HS-5 (cell line): ENCODE data around the gene SLC38A2.

Experiments
- DNase-seq: peaks from one replicate; pipeline ENCODE4 v3.0.0-alpha.2; 2012; ENCODE audit warnings: low read depth

SLC38A2 gene

GRCh38 chr12:46374310-46374709 lies 1.7 kb upstream of the SLC38A2 start:
- DNase-seq = no peak

GRCh38 chr12:46373301-46374296 lies 1.0 kb upstream of the SLC38A2 start:
- DNase-seq = no peak

- DNase-seq = no peak
Measured at GRCh38 chr12:46371718-46372543, 642 bp downstream of the SLC38A2 start.

- DNase-seq = no peak
Measured at GRCh38 chr12:46370792-46371717, 1.5 kb downstream of the SLC38A2 start.

GRCh38 chr12:46370380-46370734 lies 2.2 kb downstream of the SLC38A2 start:
- no peak for DNase-seq

DNA sequence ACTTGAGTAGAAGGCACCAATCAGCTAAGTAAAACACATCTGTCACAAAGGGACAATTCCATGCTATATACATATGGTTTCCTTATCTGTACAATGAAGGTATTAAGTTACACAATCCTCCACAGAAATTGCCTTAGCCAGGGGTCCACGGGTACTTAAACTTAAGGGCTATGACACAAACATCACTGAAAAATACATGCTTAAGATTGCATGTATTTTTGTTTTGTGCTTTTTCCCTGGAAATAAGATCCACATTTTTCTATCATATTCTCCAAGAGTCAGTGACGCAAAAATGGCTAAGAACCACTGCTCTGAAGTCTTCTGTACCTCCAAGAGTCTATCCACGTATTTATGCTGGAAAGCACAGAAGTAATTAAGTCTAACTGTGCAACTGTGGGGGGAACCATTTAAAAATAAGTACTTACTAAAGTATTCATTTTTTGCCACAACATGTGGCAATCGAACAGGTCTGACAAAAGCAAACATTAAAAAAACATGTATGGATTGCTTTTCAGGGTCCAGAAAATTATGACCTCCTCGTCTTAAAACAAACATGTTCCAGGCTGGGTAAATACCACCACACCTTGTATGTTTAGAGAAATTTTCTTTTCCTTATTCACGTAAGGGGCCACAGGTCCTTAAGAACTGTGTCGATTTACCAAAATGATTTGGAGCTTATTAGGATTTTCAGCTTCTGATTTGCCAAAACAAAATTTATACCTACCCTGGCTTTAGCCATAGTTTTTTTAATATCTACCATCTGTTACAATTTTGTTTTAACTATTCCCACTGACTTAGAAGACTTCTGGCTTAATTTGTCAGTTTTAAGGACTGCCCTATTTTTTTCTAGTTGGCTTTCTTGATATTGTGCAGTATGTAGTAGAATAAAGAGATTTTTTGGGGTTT lies 2.8 kb downstream of the SLC38A2 start:
- no peak for DNase-seq

DNA sequence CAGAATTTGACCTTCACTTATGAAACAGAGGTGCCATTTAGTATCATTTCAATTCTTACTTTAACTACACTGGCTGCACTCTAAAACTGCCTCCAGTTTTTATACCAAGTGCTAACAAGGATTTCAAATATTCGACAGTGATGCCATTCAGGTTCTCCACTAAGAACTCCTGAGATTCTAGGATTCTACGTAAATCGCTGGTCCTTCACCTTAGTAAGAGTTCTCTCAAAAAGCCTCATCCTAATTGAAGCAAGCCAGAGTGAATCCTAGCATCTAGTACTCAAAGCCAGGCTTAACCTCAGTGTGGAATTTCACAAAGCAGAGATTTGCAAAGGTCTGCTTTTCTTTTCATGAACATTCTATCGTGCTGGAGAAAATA lies 3.5 kb downstream of the SLC38A2 start:
- no peak for DNase-seq

DNA sequence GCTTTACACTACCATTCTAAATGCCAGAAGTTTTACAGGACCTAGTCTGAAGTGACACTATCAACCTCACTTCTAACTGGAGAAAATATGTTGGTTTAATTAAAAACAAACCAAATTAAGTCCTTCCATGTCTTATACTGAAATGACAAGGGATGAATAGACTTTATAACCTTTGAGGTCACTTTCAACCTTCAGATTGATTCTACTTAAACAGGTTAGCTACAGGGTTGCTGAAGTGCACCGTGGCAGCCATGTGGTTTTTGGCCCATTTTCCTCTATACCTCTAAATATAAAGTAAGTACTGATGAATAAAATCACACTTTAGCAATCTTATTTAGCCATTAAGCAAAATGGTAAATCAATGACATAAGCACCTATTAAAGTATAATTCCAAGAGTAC lies 3.9 kb downstream of the SLC38A2 start:
- no peak for DNase-seq

DNA sequence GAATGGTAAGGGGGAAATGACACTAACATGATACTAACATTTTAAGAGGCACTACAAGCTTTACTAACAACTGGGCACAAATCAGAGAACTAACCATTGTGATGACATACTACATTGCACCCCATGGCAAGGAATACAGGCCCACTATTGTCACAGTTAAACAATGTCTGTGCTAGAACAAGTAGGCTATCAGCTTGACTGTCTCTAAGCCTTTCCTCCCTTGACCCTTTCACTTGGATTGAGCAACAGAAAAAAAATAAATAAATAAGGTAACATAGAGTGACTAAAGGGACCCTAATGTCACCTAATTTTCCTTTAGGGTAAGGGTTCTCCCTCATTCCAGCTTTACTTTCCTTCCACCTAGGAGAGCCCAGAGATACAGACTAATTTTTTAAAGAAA lies 4.4 kb downstream of the SLC38A2 start:
- DNase-seq = no peak

- no peak for DNase-seq
Measured at GRCh38 chr12:46367351-46368029, 5.1 kb downstream of the SLC38A2 start.

GRCh38 chr12:46366771-46367170 lies 5.8 kb downstream of the SLC38A2 start:
- no peak for DNase-seq

DNA sequence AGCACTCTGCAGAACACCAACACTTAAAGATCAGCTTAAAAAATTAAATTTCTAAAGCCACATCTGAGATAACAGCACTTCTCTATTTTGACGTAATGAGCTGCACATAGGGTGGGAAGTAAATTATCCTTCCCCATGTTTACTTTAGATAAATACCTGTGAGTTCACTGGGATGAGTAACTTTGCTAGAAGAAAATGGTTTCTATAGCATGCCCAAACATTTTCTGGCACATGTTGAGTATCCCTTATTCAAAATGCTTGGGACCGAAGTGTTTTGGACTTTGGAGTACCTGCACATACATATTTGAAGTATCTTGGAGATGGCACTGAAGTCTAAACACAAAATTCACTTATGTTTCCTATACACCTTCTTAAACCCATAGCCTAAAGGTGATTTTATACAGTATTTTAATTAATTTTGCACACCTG lies 6.6 kb downstream of the SLC38A2 start:
- DNase-seq = no peak

DNA sequence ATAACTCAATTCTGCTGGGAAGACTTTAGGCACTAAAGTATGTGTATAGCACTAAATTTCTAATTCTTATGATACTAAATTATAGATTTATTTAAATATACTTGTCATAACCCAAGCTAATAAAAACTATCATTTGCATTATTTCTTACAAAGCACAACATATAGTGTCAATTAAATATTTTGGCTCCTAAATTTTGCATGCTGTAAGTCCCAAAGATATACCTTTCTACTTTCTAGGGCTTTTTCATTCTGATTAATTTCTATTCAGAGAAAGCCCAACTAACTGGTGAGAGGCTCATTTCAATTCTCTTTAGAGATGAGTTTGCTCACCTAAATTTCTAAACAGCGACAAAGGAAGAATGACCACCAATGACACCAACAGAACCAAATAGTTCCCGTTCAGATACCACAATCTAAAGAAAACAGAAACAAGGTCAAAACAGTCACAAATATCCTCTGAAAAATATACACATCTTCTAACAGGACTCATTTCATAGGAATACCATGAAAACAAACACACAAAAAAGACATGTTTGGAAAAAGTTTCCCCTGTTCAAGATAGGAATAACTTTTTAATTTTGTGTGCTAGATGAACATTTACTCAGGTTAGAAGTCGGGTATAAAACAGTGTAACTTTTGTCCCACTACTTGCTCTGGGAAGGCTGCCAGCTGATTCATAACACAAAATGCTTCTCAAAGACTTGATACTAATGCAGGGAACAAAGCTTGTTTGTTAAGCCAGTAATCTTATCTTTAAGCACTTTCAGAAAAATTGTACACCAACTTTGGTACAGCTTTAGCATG lies 7.6 kb downstream of the SLC38A2 start:
- DNase-seq = no peak

DNA sequence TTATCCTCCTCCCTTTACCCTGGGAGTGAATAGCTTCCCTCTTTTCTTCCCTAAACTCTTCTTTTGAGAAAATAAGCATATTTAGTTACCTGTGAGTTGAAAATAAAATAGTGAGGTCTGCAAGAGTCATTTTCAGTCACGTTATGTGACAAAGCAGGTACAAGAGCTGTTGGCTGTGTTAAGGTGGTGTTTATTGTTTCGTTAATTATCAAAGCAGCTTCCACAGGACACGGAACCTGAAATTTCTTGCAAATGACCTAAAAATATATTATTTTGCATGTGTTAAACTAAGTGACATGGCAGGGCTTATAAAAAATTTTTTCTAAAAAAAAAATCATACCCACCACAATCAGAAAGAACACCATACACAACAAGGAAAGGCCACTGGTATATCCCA lies 8.3 kb downstream of the SLC38A2 start:
- no peak for DNase-seq

- no peak for DNase-seq
Measured at GRCh38 chr12:46363582-46364299, 8.8 kb downstream of the SLC38A2 start.

DNA sequence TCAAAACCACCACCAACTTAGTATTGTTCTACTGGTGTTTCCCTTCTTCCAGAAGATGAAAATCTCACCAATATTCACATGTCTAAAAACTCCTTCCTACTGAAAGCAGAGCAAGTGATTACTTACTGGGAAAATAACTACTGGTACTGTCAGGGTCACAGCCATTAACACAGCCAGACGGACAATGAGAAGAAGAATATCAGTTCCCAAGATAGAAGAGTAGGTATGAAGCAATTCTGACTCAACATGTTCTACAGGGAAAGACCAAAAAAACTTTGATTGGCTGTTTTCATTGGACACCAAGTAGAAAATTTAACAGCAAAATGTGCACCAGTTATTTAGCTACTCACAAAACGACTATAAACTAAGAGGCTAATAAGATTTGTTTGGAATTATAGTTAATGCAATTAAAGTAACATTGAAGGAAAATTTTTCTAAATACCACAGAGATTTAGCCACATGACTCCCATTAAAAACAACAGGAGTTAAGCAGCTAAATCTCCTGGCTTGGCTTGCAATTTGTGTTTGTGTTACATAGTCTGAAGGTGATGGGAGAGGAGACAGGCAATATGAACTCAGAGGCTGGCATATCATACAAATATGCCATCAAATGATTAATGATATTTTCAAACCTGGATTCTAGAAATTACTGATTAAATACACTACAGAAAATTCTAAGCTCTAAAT lies 9.5 kb downstream of the SLC38A2 start:
- no peak for DNase-seq

GRCh38 chr12:46361667-46362034 lies 10.9 kb downstream of the SLC38A2 start:
- DNase-seq = no peak
